ENCODE results near the gene MEIOC. TPM values are rescaled to one million over a fixed set of nuclear protein-coding genes. Genes with fewer than 3 reads are reported as not detected.
"Not testable (repeated sequence)": the region's sequence is repeated elsewhere in the genome, so short reads cannot be mapped to it uniquely, and the experiment has no call there.

MEIOC gene
- total and polyA plus RNA-seq, 5 donors from 2014 or later = 0.18 to 0.76 (median 0.35) TPM; not detected in 1

DNA sequence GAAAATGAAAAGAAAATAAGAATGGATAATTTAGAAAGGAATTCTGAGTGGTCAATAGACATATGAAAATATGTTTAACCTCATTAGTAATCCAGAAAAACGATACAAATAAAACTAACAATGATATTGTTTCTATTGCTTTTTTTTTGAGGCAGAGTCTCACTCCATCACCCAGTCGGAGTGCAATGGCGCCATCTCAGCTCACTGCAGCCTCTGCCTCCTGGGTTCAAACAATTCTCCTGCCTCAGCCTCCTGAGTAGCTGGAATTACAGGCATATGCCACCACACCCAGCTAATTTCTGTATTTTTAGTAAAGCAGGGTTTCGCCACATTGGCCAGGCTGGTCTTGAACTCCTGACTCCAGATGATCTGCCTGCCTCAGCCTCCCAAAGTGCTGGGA lies 21.9 kb upstream of the MEIOC start:
- not testable (repeated sequence) for H3K4me3 ChIP-seq (ENCODE audit: low read depth, low read length); H3K4me1 ChIP-seq (ENCODE audit: control insufficient read depth, insufficient read depth, low read length, poor library complexity, severe bottlenecking); H3K9me3 ChIP-seq (ENCODE audit: control insufficient read depth in 2 of 2, low read length in 2 of 2); H3K36me3 Mint-ChIP-seq; H3K27ac Mint-ChIP-seq; H3K9me3 Mint-ChIP-seq; H3K27me3 ChIP-seq (ENCODE audit: control insufficient read depth, insufficient read depth, low read length); H3K4me3 Mint-ChIP-seq; H3K27ac ChIP-seq (ENCODE audit: insufficient read depth, low read length, poor library complexity, severe bottlenecking); DNase-seq; ATAC-seq (ENCODE audit: low read depth in 2 of 2); H3K36me3 ChIP-seq (ENCODE audit: control insufficient read depth, insufficient read depth, low read length); H3K4me1 Mint-ChIP-seq
- H3K27me3 Mint-ChIP-seq = peaks cover 37% of the 10 kb centered on the region

DNA sequence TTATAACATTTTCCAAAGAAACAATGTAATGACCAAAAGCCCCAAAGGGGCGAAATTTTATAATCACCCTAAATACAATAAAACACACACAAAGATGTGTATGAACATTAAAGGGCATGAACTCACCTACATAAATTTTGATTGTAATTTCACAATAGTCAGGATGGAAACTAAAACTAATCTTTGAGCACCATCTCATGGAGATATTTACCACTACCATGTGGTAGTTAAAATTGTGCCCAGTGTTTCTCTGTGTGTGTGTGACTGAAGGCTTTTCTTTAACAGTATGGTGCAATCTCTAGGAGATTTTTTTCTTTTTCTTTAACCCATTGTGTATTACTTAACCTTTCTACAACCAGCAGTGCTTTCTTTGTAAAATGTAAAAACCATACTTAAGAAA lies 19.7 kb upstream of the MEIOC start:
- Histone ChIP-seq H3K27me3 (ENCODE audit: control insufficient read depth, insufficient read depth, low read length) (peaks cover 9% of the 10 kb centered on the region), H3K4me3 (ENCODE audit: low read depth, low read length) (no peak overlapping the region), H3K4me1 (ENCODE audit: control insufficient read depth, insufficient read depth, low read length, poor library complexity, severe bottlenecking) (no peaks in the 10 kb centered on the region), H3K9me3 (ENCODE audit: control insufficient read depth in 2 of 2, low read length in 2 of 2) (no peaks in the 10 kb centered on the region), H3K36me3 (ENCODE audit: control insufficient read depth, insufficient read depth, low read length) (no peaks in the 10 kb centered on the region), H3K27ac (ENCODE audit: insufficient read depth, low read length, poor library complexity, severe bottlenecking) (no peak overlapping the region)
- Mint-ChIP-seq H3K27me3 (peaks cover 35% of the 10 kb centered on the region), H3K27ac (no peak overlapping the region), H3K4me3 (no peak overlapping the region), H3K36me3 (no peaks in the 10 kb centered on the region), H3K4me1 (no peaks in the 10 kb centered on the region), H3K9me3 (no peaks in the 10 kb centered on the region)
- no peak for ATAC-seq (ENCODE audit: low read depth in 2 of 2)
- DNase-seq = peak in 1 of 3 donors; percentile 13

DNA sequence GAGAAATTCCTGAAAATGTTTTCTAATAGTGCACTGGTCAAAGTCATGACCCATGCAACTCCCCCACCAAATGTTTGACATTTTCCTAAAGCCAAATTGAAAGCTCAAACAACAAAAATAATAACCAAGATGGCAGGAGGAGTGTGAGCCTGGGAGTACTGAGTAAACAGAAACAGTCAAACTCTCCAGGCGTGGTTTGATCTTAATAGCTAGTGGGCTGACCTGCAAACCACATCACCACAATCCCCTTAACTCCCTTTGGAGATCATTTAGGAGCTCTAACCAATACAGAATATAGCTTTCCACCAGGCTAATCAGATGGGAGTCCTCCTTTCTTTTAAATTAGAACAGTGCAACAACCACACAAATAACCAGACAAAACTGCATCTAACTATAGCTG lies 19.2 kb upstream of the MEIOC start:
- ATAC-seq (ENCODE audit: low read depth in 2 of 2) (no peak), DNase-seq (no peak)
- Histone ChIP-seq H3K27me3 (ENCODE audit: control insufficient read depth, insufficient read depth, low read length) (peaks cover 6% of the 10 kb centered on the region), H3K9me3 (ENCODE audit: control insufficient read depth in 2 of 2, low read length in 2 of 2) (no peaks in the 10 kb centered on the region), H3K27ac (ENCODE audit: insufficient read depth, low read length, poor library complexity, severe bottlenecking) (no peak overlapping the region), H3K4me3 (ENCODE audit: low read depth, low read length) (no peak overlapping the region), H3K4me1 (ENCODE audit: control insufficient read depth, insufficient read depth, low read length, poor library complexity, severe bottlenecking) (no peaks in the 10 kb centered on the region), H3K36me3 (ENCODE audit: control insufficient read depth, insufficient read depth, low read length) (no peaks in the 10 kb centered on the region)
- Mint-ChIP-seq H3K4me3 (no peak overlapping the region), H3K9me3 (no peaks in the 10 kb centered on the region), H3K36me3 (no peaks in the 10 kb centered on the region), H3K27me3 (peaks cover 36% of the 10 kb centered on the region), H3K4me1 (no peaks in the 10 kb centered on the region), H3K27ac (no peak overlapping the region)

- Mint-ChIP-seq H3K4me3 (no peak overlapping the region), H3K9me3 (peaks cover 0 to 2% (median 0%) of the 10 kb centered on the region in 7 donors), H3K4me1 (no peaks in the 10 kb centered on the region), H3K36me3 (no peaks in the 10 kb centered on the region), H3K27me3 (peaks cover 45% of the 10 kb centered on the region), H3K27ac (no peak overlapping the region)
- no peaks in the 10 kb centered on the region for H3K36me3 ChIP-seq (ENCODE audit: control insufficient read depth, insufficient read depth, low read length)
- H3K9me3 ChIP-seq (ENCODE audit: control insufficient read depth in 2 of 2, low read length in 2 of 2) = no peaks in the 10 kb centered on the region
- H3K4me1 ChIP-seq (ENCODE audit: control insufficient read depth, insufficient read depth, low read length, poor library complexity, severe bottlenecking) = no peaks in the 10 kb centered on the region
- no peak overlapping the region for H3K27ac ChIP-seq (ENCODE audit: insufficient read depth, low read length, poor library complexity, severe bottlenecking)
- no peak overlapping the region for H3K4me3 ChIP-seq (ENCODE audit: low read depth, low read length)
- ATAC-seq (ENCODE audit: low read depth in 2 of 2) = no peak
- H3K27me3 ChIP-seq (ENCODE audit: control insufficient read depth, insufficient read depth, low read length) = peaks cover 8% of the 10 kb centered on the region
- DNase-seq = no peak
Measured at GRCh38 chr17:44642834-44643233, 13.4 kb upstream of the MEIOC start.

- Mint-ChIP-seq H3K9me3 (peaks cover 0 to 2% (median 0%) of the 10 kb centered on the region in 7 donors), H3K36me3 (no peaks in the 10 kb centered on the region), H3K4me3 (no peak overlapping the region), H3K4me1 (no peaks in the 10 kb centered on the region), H3K27me3 (peaks cover 55% of the 10 kb centered on the region), H3K27ac (no peak overlapping the region)
- Histone ChIP-seq H3K36me3 (ENCODE audit: control insufficient read depth, insufficient read depth, low read length) (no peaks in the 10 kb centered on the region), H3K27me3 (ENCODE audit: control insufficient read depth, insufficient read depth, low read length) (peaks cover 5% of the 10 kb centered on the region), H3K4me3 (ENCODE audit: low read depth, low read length) (no peak overlapping the region), H3K4me1 (ENCODE audit: control insufficient read depth, insufficient read depth, low read length, poor library complexity, severe bottlenecking) (no peaks in the 10 kb centered on the region), H3K9me3 (ENCODE audit: control insufficient read depth in 2 of 2, low read length in 2 of 2) (no peaks in the 10 kb centered on the region), H3K27ac (ENCODE audit: insufficient read depth, low read length, poor library complexity, severe bottlenecking) (no peak overlapping the region)
- DNase-seq = no peak
- no peak for ATAC-seq (ENCODE audit: low read depth in 2 of 2)
Measured at GRCh38 chr17:44645341-44645740, 10.9 kb upstream of the MEIOC start.

DNA sequence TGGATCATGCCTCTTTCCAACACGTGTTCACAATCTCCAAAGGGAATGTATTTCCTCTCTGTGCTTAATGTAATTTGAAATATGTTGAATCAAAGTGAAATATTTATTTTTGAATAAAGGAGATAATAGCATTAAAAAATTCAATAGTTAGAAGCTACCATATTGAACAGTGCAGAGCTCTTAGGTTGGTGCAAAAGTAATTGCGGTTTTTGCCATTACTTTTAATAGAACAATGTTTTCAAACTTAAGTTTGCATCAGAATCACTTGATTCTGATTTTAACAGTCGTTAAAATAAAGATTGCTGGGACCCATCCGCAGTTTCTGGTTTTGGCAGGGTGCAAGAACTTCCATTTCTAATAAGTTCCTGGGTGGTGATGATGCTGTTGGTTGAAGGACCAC lies 10.0 kb upstream of the MEIOC start:
- no peak overlapping the region for H3K27ac Mint-ChIP-seq
- no peaks in the 10 kb centered on the region for H3K9me3 ChIP-seq (ENCODE audit: control insufficient read depth in 2 of 2, low read length in 2 of 2)
- peaks cover 7% of the 10 kb centered on the region for H3K27me3 ChIP-seq (ENCODE audit: control insufficient read depth, insufficient read depth, low read length)
- no peak overlapping the region for H3K4me3 ChIP-seq (ENCODE audit: low read depth, low read length)
- DNase-seq = no peak
- no peaks in the 10 kb centered on the region for H3K36me3 ChIP-seq (ENCODE audit: control insufficient read depth, insufficient read depth, low read length)
- peaks cover 0 to 2% (median 0%) of the 10 kb centered on the region in 7 donors for H3K9me3 Mint-ChIP-seq
- H3K4me3 Mint-ChIP-seq = no peak overlapping the region
- H3K4me1 Mint-ChIP-seq = no peaks in the 10 kb centered on the region
- no peak overlapping the region for H3K27ac ChIP-seq (ENCODE audit: insufficient read depth, low read length, poor library complexity, severe bottlenecking)
- H3K36me3 Mint-ChIP-seq = no peaks in the 10 kb centered on the region
- peaks cover 60% of the 10 kb centered on the region for H3K27me3 Mint-ChIP-seq
- H3K4me1 ChIP-seq (ENCODE audit: control insufficient read depth, insufficient read depth, low read length, poor library complexity, severe bottlenecking) = no peaks in the 10 kb centered on the region
- ATAC-seq (ENCODE audit: low read depth in 2 of 2) = no peak

GRCh38 chr17:44647736-44648135 lies 8.5 kb upstream of the MEIOC start:
- H3K4me3 Mint-ChIP-seq = no peak overlapping the region
- no peaks in the 10 kb centered on the region for H3K36me3 Mint-ChIP-seq
- Histone ChIP-seq H3K36me3 (ENCODE audit: control insufficient read depth, insufficient read depth, low read length) (no peaks in the 10 kb centered on the region), H3K4me3 (ENCODE audit: low read depth, low read length) (no peak overlapping the region), H3K9me3 (ENCODE audit: control insufficient read depth in 2 of 2, low read length in 2 of 2) (no peaks in the 10 kb centered on the region), H3K27ac (ENCODE audit: insufficient read depth, low read length, poor library complexity, severe bottlenecking) (no peak overlapping the region), H3K27me3 (ENCODE audit: control insufficient read depth, insufficient read depth, low read length) (peaks cover 5% of the 10 kb centered on the region), H3K4me1 (ENCODE audit: control insufficient read depth, insufficient read depth, low read length, poor library complexity, severe bottlenecking) (no peaks in the 10 kb centered on the region)
- no peaks in the 10 kb centered on the region for H3K4me1 Mint-ChIP-seq
- peaks cover 53% of the 10 kb centered on the region for H3K27me3 Mint-ChIP-seq
- H3K27ac Mint-ChIP-seq = no peak overlapping the region
- peaks cover 0 to 2% (median 0%) of the 10 kb centered on the region in 7 donors for H3K9me3 Mint-ChIP-seq
- no peak for DNase-seq
- no peak for ATAC-seq (ENCODE audit: low read depth in 2 of 2)

DNA sequence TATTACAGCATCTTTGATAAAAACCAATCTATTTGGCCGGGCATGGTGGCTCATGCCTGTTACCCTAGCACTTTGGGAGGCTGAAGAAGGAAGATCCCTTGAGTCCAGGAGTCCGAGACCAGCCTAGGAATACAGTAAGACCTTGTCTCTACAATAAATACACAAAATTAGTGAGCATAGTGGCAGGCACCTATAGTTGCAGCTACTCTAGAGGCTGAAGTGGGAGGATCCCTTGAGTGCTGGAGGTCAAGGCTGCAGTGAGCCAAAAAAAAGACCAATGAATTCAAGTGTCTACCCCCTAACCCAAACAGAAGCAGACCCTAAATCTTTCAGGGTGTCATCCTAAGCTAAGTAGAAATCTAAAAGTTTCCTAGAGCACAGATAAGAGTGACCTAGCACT lies 7.3 kb upstream of the MEIOC start:
- Histone ChIP-seq H3K9me3 (ENCODE audit: control insufficient read depth in 2 of 2, low read length in 2 of 2) (no peaks in the 10 kb centered on the region), H3K27ac (ENCODE audit: insufficient read depth, low read length, poor library complexity, severe bottlenecking) (no peak overlapping the region), H3K27me3 (ENCODE audit: control insufficient read depth, insufficient read depth, low read length) (peaks cover 8% of the 10 kb centered on the region), H3K4me1 (ENCODE audit: control insufficient read depth, insufficient read depth, low read length, poor library complexity, severe bottlenecking) (no peaks in the 10 kb centered on the region), H3K36me3 (ENCODE audit: control insufficient read depth, insufficient read depth, low read length) (no peaks in the 10 kb centered on the region), H3K4me3 (ENCODE audit: low read depth, low read length) (no peak overlapping the region)
- DNase-seq = no peak
- H3K4me3 Mint-ChIP-seq = no peak overlapping the region
- H3K36me3 Mint-ChIP-seq = no peaks in the 10 kb centered on the region
- ATAC-seq (ENCODE audit: low read depth in 2 of 2) = no peak
- peaks cover 0 to 2% (median 0%) of the 10 kb centered on the region in 7 donors for H3K9me3 Mint-ChIP-seq
- no peaks in the 10 kb centered on the region for H3K4me1 Mint-ChIP-seq
- H3K27me3 Mint-ChIP-seq = peaks cover 50% of the 10 kb centered on the region
- H3K27ac Mint-ChIP-seq = no peak overlapping the region
